ENCODE measurements around the gene FAM168B. TPM values are rescaled to one million over a fixed set of nuclear protein-coding genes. Genes with fewer than 3 reads are reported as not detected.

FAM168B gene
- total and polyA plus RNA-seq, 8 donors = 11.0 to 37.2 (median 31.7) TPM

GRCh38 chr2:131052741-131053263 is 40.5 kb downstream of the FAM168B start:
- TF ChIP-seq CTCF (IDR thresholded peaks at IDR 0.05) = no peak
- peaks cover 2 to 63% (median 24%) of the 10 kb centered on the region in 3 donors for H3K36me3 ChIP-seq
- 94 to 95% methylated on average over 8 of the region's 8 CpGs for WGBS, 2 donors
- FAIRE-seq (no peak), DNase-seq (no peak), ATAC-seq (no peak)
- intact Hi-C loops (cut with DNase I) = no loop called here
- H3K27me3 ChIP-seq = no peaks in the 10 kb centered on the region
- H3K27ac ChIP-seq = no peak overlapping the region
- H3K4me1 ChIP-seq = peaks cover 0 to 12% (median 0%) of the 10 kb centered on the region in 3 donors
- no peak overlapping the region for H3K4me3 ChIP-seq
- H3K9me3 ChIP-seq = no peaks in the 10 kb centered on the region

DNA sequence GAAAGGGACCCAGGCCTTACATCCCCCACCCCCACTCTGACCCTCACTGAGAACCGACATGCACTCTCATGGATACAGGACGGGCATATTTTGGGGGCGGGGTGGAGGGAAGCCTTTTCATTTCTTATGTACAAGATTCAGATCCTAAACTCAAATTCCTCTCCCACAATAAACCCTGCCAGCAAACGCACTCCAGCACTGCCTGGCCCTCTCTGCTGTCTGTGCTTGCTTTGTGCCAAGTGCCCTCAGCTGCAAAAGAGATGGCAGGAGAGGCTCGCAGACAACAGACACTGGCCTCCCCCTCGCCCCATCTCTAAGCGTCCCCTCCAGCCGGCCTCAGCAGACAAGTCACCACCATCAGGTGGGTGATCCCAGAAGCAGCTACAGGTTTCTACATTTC is 42.4 kb downstream of the FAM168B start:
- H3K36me3 ChIP-seq = peaks cover 2 to 70% (median 31%) of the 10 kb centered on the region in 3 donors
- FAIRE-seq = no peak

GRCh38 chr2:131049150-131049718 is 44.0 kb downstream of the FAM168B start:
- WGBS, 2 donors = 88 to 92% methylated on average over 7 of the region's 7 CpGs
- ATAC-seq = no peak
- Histone ChIP-seq H3K27ac (no peak overlapping the region), H3K4me1 (no peaks in the 10 kb centered on the region), H3K4me3 (no peak overlapping the region), H3K27me3 (no peaks in the 10 kb centered on the region), H3K36me3 (peaks cover 2 to 57% (median 31%) of the 10 kb centered on the region in 3 donors), H3K9me3 (no peaks in the 10 kb centered on the region)
- intact Hi-C loops (cut with DNase I) = no loop called here
- TF ChIP-seq CTCF (IDR thresholded peaks at IDR 0.05) = no peak
- no peak for FAIRE-seq
- DNase-seq = no peak

More for the DNA sequence above, 42.4 kb downstream of the FAM168B start:
- Histone ChIP-seq H3K27me3 (no peaks in the 10 kb centered on the region), H3K9me3 (no peaks in the 10 kb centered on the region), H3K4me1 (no peaks in the 10 kb centered on the region), H3K27ac (no peak overlapping the region), H3K4me3 (no peak overlapping the region)
- ATAC-seq (no peak), DNase-seq (no peak)
- TF ChIP-seq CTCF (IDR thresholded peaks at IDR 0.05) = no peak
- WGBS, 2 donors = 93% methylated on average over 8 of the region's 8 CpGs
- intact Hi-C loops (cut with DNase I) = no loop called here

GRCh38 chr2:131048641-131049040 is 44.6 kb downstream of the FAM168B start:
- TF ChIP-seq CTCF (IDR thresholded peaks at IDR 0.05) = no peak
- Histone ChIP-seq H3K27me3 (no peaks in the 10 kb centered on the region), H3K9me3 (no peaks in the 10 kb centered on the region), H3K4me3 (no peak overlapping the region), H3K27ac (no peak overlapping the region), H3K36me3 (peaks cover 2 to 52% (median 31%) of the 10 kb centered on the region in 3 donors), H3K4me1 (no peaks in the 10 kb centered on the region)
- no peak for DNase-seq
- intact Hi-C loops (cut with DNase I) = no loop called here
- no peak for FAIRE-seq
- WGBS, 2 donors = 89 to 95% methylated on average over 6 of the region's 6 CpGs
- no peak for ATAC-seq

- H3K4me1 ChIP-seq = no peaks in the 10 kb centered on the region
- no peak for ATAC-seq
- WGBS, 2 donors = 84 to 86% methylated on average over 11 of the region's 11 CpGs
- H3K4me3 ChIP-seq = no peak overlapping the region
- intact Hi-C loops (cut with DNase I) = no loop called here
- H3K27me3 ChIP-seq = no peaks in the 10 kb centered on the region
- H3K9me3 ChIP-seq = no peaks in the 10 kb centered on the region
- DNase-seq = no peak
- H3K27ac ChIP-seq = no peak overlapping the region
- no peak for FAIRE-seq
- peaks cover 2 to 46% (median 31%) of the 10 kb centered on the region in 3 donors for H3K36me3 ChIP-seq
- no peak for TF ChIP-seq CTCF (IDR thresholded peaks at IDR 0.05)
Observed at GRCh38 chr2:131047920-131048560, 45.2 kb downstream of the FAM168B start.
